NCI-H2107 treated with DMSO at 0.1 percent for 48 hours (cell line): Measurements from ENCODE around the gene OR6Q1.

Experiments
- DNase-seq: peaks from one replicate; lab custom pipeline; 2025; ENCODE audit not compliant: unreplicated experiment; lab: John Stamatoyannopoulos, UW

OR6Q1 gene

DNA sequence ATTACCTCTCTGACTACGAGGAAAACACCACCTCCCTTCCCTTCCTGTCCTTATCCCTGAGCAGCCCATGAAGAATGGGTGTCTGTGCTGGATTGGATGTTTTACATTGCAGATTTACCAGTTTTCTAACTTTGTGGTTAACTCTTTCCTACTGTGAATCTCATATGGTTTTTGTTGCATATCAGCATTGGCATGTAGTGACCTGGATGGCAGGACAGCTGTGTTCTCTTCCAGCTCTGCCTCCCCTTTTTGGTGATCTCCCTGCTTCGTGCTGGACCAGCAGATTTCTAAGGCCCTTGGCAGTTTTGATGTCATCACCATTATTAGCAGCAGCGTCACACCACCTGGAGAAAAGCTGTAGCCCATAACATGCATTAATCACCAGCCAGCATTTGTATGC, 26.7 kb downstream of the OR6Q1 start:
- no peak for DNase-seq

DNA sequence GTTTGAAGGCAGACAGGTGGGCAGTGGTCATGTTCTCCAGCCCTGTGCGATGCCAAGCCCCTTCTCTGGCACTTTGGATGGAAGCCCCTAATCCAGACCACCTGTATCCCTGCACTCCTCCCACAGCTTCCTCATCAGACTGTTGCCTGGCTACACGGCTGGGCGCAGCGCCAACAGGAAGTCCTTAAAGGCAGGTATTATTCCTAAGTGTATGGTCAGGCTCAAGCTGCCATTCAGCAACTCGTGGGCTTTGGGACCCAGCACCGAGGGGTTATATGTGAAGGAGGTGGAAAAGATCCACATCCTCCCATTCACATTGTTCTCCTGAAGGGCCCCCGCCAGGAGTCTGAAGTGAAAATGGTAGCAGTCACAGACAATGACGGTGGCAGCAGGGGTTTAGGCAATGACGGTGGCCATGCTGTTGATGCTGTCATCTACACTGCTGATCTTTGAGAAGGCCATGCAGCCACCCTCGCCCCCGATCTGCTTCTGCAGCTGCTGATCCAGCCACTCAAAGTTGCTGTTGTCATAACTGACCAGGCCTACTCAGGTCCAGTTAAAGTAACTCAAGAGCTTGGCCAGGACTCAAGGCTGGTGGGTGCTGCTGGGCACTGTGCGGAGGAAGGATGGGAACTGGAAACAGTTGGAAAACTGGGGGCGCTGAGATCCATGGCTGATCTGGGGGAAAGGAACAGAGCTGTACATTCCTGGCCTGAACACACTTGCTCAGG, 27.7 kb downstream of the OR6Q1 start:
- DNase-seq, result no peak

DNA sequence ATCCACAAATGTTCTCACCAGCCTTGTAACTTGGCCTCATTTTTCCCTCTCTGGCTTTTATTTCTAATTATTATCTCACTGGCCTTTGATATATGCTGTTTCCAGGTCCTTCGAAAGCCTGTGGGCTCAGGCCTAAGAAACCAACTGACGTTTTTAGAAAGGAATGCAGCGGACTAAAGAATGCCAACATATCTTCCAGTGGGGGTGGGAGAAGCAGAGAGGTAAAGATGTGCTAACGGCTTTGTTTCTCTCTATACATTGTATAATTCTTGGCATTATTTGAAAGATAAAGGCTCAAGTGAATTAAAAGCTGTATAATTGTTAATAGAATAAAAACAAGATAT, 28.2 kb downstream of the OR6Q1 start:
- no peak for DNase-seq

DNA sequence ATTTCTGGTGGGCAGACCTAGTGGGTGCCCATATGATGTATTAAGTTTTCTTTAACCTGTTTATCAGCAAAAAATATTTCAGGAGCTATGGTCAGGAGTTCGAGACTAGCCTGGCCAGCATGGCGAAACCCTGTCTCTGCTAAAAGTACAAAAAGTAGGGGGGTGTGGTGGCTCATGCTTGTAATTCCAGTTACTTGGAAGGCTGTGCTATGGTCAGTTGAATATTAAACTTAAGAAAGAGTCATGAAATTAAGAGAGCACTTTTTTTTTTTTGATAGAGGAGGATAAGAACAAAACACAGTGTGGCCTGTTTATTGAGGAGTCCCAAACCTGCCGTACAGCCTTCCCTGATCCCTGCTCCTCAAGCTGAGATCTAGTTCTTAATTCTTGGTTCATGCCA, 29.8 kb downstream of the OR6Q1 start:
- no peak for DNase-seq

DNA sequence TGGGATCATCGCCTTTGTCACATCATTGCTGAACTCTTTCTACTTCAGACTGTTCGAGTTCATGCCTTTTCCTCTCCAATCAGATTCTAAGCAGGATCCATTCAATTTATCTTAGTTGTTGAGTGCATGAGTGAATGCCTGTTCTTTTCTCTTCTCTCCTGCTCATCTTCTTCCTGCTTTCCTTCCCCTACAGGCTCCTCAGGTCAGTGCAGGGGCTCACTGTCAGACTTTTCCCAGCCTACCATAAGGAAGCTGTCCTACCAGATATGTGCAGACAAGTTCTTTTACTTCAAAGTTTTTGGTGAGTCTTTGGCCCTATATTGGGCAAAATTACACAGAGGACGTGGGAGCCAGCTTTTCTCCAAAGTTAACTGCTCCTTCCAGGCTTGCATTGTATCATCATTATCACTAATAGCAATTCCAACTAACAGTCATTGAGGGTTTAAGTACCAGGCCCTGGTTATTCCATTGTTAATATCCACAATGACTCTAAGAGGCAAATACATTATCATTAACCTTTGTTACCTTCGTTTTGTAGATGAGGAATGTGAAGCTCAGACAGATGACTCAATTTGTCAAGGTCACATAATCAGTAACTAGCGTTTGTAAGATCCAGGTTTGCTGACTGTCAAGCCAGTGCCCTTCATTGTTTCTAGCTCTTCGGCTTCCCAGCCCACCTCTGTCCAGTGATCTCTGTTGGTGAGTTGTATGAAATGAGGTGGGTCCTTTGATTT, 30.4 kb downstream of the OR6Q1 start:
- DNase-seq, result no peak

DNA sequence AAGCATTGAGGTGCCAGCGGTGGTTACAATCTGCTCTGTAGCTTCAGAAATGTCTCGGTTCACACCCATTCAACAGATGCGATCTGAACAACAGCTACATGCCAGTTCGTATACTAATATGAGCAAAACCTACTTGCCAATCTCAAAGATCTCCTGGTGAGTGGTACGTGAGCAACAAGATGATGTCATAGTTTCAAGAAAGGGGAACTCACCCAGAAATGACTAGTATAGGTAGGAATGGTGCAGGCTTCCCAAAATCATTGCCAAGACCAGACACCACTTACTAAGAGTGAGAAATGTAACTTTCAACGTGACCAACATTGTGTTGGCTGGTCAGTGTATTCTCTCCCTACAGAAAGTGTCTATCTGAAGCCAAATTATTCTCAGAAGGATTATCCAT, 31.1 kb downstream of the OR6Q1 start:
- no peak for DNase-seq

DNA sequence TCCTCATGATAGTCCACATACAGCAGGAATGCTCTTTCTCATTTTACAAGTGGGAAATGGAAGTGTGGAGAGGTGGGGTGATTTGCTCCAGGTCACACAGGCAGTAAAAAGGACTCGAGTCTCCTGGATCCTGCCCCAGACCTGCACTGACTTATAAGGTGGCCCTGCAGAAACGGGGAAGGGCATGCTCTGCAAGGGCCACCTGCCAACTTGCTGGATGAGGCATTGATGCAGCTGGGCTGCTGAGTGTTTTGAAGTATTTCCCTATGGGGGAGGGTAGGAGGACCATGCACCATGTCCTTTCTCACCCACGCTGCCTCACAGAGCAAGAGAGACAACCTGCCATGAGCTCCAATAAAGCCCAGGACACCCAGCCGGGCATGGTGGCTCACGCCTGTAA, 36.9 kb downstream of the OR6Q1 start:
- DNase-seq, result no peak

DNA sequence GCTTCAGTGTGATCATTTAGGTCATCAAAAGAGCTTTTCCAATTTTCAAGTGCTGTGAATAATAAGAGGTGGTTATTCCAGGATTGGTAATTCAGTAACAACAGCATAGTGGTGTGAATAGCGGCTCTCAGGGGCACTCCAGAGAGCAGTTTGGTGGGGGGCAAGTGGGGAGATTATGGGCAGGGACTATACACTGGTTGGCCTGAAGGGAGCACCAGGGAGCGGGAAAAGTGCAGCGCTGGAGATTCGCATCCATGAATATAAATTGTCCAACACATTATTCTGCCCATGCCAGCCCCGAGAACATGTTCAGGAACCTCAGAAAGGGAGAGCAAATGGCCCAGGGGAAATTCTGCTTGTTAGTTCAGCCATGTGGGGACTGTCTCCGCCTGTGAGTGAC, 37.9 kb downstream of the OR6Q1 start:
- DNase-seq, result no peak

DNA sequence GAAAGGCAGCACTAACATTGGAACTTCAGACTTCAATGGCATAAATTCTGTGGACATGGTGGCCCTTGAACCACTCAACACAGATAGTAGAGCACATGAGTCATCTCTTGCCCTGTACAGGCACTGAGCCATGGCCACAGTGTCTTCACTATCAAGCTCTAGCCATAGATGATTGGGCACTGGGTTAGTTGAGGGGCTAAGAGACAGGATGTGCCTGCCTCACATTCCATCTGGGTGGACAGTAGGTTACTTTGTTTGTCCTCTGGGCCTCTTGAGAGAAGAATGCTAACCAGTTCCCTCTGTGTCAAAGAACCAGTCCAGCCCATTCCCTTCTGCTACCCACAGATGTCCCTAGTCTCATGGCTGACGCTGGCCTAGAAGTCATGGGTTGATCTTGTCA, 39.8 kb downstream of the OR6Q1 start:
- no peak for DNase-seq

DNA sequence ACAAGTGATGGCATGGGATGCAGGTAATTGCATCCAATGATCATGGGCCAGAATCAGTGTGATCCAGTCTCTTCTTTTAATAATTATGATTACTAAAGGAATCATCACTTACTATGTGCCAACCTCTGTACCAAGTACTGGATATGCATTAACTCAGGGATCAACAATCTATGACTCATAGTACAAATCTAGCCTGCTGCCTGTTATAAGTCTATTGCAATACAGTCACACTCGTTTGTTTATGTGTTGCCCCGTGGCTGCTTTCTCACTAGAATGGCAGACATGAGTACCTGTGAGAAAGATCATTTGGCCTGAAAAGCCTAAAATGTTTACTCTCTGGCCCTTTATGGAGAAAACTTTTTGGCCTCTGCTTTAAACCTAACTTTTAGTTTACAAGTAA, 45.0 kb downstream of the OR6Q1 start:
- no peak for DNase-seq
